HG02870 (cell line): ENCODE data around the gene PGAM5.
A peak's percentile ranks its signal among the peaks of the same experiment; 100 is the strongest.

Experiments
- ATAC-seq: cut with Tn5 transposase; IDR thresholded peaks from one replicate; pipeline ENCODE4 v1.9.1; 2021; ENCODE audit warnings: mild to moderate bottlenecking, moderate library complexity; ENCODE audit not compliant: unreplicated experiment

PGAM5 gene

DNA sequence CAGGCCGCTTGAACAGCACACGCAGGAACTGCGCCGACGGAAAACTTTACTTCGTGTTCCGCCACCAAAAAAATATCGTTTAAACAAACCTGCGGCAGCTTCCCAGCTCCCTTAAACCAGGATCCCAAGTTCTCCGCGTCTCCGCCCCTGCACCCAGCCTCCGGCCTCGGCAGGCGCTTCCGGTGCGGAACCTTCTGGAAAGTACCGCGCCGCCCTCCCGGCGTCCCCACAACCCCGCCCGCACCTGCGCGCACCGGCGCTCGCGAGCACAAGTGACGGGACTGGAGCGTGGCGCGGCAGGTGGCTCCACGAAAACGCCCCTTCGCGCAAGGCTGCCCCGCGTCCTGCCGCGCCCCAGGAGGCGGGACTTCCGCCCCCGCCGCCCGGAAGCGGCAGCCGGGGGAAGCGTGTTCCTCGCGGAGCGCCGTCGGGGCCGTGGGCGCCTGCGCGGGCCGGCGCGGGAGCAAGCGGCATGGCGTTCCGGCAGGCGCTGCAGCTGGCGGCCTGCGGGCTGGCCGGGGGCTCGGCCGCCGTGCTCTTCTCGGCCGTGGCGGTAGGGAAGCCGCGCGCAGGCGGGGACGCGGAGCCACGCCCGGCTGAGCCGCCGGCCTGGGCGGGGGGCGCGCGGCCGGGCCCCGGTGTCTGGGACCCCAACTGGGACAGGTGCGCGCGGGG is at the start of gene PGAM5:
Gene PGAM5, plus strand, starts transcription at position 438 of the 675 bp plus-strand sequence. Its CDS starts 35 bp downstream, at position 473.
- peak; percentile 79 for ATAC-seq

DNA sequence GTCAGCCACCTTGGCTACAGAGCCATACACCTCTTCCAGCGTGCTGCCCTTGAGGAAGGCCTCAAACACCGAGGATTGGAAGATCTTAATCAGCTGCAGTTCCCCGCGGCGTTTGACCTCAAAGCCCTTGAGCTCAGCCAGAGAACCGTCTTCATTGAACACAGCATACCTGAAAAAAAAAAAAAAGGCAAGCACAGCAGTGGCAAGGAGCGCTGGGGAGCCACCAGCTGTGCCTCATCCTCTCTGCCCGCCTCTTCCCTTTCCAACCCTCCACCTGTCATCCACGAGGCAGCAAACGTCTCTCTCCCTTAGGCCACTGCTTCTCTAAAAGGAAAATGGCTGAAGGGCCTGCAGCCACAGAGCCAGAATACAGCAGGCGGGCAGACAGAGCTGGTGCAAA is 49.6 kb upstream of the PGAM5 start:
- ATAC-seq = no peak

DNA sequence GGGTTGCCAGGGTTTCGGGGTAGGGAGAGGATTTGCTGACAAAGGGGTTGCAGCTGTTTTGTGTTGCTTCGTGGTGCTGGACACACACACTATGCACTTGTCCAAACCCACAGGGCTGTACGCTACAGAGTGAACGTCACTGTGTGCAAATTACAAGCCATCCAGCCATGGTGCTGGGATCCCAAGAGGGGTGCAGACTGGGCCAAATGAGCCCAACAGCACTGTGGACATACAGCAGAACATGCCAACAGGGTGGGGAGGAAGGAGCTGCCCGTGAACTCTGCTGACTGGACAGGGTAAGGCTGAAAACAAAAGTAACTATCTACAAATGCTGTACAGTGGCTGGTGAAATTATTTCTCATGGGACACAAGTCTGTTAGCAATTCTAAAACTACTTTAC is 48.7 kb upstream of the PGAM5 start:
- no peak for ATAC-seq

DNA sequence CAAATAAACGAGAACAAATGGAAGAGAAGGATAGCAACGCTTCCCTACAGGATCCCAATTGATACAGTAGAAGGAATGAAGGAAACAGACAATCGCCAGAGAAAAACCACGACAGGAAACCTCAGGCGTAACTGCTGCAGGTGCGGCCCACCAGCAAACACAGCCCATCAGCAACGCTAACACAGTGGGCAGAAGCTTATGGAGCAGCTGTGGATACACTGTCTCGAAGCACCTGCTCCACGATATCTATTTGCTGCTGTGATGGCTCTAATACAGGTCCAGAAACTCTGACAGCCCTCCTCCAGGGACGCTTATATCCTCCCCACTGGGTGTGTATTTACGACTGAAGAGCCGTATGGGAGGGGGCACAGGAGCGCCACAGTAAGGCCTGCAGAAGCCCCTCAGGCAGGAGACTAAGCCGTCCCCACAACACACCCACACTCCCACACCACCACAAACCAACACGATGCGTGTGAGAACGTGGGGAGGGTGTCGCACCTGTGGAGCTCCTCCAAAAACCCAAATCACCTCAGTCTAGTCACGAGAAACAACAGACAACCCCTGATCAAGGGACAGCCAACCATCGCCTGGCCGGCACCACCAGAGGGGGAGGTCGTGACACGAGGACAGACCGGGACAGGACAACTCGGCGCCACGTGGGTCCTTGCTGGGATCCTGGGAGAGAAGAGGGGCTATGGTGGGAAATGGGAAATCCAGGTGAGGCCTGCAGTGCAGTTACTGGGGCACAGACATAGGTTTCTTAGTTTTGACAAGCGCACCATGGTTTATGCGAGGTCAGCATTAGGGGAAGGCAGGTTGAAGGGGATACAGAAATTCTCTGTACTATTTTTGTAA is 47.5 kb upstream of the PGAM5 start:
- no peak for ATAC-seq

DNA sequence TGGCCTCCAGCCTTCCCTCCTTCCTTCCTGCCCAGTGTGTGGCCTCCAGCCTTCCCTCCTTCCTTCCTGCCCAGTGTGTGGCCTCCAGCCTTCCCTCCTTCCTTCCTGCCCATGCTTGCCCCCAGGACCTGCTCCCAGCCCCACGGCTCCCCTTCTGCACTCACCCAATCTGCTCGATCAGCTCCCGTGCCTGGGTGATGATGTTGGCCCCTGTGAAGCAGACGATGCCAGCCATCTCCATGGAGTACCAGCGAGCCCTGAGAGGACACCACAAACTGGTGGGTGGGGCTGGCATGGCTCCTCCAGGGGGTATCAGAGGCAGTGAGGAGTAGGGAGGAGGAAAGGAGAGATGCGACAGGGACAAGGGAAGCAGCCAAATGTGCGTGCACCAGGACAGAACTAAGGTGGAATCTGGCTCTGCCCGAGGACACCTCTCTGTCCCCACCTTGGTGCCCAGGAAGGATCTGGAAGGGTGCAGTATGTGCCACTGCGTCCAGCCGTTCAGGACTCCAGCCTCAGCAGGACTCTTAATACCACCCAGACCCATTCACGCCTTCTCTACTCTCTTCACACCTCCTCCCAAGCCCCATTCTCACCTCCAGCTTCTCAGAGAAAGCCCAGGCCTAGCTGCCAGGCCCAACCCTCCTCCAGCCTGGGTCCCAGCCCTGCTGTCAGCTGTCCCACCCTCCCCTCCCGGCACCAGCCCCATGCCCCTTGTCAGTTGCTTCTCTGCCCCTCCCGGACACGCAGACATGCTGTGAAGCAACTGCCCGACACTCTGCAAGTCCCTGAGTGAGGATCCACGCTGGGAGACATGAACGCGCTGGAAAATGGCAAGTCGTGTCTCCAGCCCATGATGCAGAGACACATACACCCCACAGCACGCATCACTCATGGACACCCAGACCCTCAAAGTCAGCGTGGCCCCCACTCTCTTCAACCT is 46.2 kb upstream of the PGAM5 start:
- ATAC-seq = no peak

DNA sequence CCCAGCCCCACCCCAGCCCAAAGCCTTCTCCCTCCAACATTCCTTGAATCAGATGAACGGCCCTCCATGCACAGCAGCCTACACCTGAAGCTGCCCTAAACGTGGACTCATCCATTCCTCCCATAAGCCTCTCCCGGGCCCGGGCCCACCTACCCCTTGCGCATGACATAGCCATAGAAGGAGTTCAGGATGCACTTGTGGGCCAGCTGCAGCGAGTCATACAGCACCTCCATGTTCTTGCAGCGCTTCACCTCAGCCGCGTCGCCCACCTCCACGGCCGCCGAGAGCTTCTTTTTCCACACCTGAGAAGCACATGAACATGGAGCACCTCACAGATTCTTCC is 45.5 kb upstream of the PGAM5 start:
- ATAC-seq = no peak

DNA sequence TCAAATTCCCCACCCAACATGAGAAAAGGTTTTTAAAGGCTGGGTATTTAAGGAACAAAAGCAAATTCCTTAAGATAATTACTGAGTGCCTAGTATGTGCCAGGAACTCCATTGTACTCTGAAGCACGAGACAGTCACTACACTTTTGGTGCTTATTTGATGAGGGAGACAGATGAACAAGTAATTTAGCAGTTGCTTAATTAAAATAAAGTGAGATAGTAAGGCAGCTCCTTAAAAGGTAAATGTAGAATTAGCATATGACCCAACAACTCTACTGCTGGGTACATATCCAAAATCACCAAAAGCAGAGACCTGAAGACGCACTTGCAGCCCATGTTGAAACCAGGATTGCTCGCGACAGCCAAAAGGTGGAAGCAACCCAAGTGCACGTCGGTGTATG is 44.8 kb upstream of the PGAM5 start:
- ATAC-seq = no peak

DNA sequence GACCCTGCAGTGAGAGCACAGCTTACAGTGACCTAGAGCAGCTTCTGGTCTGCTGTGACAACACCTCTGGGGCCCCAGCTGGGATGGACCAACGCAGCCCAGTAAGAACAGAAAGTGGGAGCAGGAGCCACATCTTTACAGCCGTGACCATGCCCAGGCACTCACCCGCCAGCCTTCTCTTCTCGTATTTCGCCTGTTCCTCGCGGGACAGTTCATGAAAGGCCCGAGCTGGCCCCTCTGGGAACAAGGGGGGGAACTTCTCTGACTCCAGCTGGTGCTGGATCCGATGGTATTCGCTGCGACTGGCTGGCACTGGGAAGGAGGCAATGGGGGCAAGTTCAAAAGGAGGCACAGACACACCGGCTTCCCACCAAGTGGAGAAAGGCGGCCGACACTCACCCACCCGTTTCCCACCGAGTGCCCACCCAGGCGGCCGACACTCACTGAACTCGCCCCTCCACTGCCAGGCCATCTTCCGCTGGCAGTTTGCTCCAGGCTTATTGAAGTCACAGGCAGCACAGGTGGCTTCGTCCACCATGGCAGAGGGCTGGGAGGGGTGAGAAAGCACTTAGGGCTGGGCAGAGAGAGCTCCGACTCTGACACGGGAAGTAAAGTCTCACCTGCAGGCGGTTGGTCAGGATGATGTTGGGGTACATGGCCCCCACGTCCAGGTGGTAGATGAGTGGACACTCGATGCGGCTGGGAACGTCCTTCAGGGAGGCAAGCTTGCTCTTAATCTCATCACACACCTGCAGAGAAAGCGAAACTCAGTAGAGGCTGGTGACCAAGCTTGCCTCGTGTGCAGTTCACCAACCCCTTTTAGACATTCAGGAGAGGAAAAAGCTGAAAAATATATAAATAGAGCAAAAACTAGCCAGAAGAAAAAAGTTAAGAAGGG is 42.2 kb upstream of the PGAM5 start:
- ATAC-seq = no peak

DNA sequence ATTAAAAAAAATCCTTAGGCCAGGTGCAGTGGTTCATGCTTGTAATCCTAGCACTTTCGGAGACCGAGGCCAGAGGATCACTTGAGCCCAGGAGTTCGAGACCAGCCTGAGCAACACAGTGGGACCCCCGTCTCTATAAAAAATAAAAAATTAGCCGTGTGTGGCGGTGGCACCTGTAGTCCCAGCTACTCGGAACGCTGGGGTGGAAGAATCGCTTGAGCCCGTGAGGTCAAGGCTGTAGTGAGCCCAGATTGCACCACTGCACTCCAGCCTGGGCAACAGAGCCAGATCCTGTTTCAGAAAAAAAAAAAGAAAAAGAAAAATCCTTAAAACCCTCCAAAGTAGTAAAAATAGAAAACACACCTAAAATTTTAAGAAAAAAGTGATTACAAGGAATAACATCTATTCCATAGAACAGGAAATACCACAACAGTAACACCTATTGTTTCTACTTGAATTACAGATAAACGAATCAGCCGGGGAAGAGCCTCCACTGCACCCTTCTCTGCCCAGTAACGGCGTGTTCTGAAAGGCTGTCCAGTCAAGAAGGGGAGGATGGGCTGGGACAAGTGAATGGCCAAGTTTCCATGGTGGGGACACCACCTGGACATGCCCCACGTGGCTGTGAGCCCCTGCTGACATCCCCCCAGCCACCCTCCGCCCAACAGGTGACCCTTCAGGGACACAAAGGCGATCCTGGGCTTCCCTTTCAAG is 41.3 kb upstream of the PGAM5 start:
- ATAC-seq = no peak

DNA sequence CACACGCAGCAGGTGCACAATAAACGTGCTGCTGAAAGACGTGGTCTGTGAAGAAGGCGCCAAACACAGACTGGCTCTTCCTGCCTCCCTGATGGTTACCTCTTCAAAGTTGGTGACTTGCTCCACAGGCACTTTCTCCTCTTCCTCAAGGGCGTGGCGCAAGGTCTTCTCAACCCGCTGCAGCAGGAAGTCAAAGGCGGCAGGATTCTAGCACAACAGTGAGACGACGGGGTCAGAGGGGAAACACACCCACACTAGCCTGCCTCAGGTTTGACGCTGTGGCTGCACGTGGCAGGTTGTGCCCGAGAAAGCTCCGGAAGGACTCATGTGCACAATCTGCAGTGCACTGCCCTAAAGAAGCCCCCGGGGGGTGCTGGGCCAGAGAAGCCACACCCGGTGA is 38.5 kb upstream of the PGAM5 start:
- no peak for ATAC-seq

DNA sequence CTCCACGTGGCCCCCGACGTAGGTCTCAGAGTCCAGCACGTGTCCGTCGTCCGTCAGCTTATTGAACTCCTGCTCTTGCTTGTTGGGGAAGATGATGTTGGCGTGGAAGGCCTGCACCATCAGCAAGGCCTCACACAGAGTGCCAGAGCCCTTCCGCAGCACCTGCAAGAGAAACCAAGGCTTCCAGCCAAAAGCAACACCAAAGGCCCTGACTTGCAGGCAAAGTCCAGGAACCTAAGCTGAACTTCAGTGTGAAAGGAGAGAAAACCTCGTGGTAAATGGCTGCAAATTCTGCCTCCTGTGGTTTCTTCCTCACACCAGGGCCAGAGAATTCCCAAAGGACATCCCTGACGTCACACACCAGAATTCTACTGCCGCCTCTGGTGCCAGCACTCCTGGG is 38.0 kb upstream of the PGAM5 start:
- ATAC-seq = no peak

DNA sequence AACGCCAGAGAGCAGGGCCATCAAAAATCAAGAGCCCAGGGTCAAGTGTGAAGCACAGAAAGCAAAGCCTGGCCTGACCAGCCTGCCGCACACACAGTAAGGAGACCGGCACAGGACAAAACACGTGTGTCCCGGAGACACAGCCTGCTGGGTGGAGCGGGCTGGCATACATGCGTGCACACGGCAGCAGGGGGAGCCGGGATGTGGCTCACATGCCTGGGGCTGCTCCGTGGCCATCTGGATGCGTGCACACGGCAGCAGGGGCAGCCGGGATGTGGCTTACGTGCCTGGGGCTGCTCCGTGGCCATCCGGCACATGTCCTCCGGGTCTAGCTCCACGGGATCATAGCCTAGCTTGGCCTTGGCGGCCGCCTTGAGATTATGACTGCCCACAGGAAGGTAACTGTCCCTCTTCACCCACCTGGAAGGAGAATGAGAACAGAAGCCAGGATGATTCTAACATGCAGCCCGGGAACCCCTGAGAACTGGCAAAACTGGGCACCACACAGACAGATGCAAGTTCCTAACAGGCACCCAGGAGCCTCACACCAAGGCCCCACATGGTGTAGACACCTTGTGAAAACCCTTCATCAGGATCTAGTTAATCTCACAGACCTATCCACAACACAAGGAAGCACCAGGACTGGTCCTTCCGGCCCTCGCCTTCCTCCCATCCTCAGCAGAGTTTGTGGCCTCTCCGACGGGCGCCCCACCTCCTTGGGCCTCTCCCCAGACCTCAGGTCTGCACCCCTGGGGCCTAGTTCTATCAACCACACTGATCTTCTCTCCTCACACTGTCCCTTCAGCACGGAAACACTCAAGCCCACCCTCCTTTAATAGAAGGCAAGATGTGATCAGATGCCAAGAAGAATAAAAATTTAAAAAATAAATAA is 37.1 kb upstream of the PGAM5 start:
- no peak for ATAC-seq

DNA sequence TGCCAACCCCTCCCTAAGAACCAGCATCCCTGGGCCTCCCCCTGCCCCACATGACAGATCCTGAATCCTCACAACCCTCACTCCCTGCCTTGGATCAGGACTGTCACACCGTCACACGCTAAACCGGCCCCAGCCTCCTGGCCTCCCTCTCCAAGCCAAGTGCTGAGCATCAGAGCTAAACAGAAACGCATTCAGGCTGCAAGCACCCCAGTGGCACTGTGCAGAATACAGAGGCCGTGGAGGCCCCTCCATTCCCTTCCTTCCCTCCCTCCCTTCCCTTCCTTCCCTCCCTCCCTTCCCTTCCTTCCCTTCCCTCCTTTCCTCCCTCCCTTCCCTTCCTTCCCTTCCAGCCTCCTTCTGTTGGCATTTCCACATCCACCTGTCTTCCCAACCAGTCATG is 36.1 kb upstream of the PGAM5 start:
- no peak for ATAC-seq

DNA sequence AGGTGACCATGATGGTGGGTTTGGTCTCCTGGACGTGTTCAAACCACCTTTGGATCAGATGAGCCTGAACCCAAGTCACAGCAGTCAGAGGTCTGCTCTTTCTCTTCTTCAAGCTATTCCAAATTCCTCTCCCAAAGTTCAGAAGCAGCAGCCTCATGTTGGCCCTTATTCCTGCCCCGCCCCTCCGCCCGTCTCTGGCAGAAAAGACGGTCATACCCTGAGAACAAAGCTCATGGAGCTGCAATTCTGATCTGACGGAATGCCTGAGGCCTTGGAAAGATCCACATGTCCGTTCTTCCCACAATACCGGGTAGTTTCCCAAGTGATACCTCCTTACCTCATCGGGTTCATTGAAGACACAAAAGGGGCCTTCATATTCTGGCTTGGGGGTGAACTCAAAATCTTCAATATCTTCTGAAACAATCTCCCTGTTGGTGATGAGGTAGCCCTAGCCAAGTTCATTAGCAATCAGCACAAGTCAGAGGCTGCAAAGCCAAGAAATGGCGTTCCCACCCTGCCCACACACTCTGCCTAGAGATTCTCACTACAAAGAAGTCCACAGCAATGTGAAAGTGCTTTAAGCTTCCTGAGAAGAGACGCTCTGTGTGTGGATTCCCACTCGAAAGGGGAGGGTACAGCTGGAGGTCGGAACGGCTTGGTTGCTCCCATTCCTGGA is 34.7 kb upstream of the PGAM5 start:
- no peak for ATAC-seq

DNA sequence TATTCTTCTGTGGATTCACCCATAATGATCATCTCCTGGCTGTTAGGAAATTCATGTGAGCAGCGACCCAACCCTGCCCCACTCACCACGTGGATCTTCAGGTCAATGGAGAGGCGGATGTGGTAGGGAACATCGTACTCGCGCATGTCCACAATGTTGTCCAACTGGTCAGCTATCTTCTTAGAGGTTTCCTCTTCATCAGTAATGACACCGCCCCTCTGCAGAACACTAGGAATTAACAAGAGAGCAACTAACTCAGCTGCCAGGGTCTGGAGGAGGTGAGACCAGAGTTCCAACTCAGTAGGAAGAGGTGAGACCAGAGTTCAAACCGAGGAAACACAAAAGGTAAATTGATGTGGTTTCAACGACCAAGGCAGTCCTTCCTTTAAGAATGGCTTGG is 33.1 kb upstream of the PGAM5 start:
- no peak for ATAC-seq

DNA sequence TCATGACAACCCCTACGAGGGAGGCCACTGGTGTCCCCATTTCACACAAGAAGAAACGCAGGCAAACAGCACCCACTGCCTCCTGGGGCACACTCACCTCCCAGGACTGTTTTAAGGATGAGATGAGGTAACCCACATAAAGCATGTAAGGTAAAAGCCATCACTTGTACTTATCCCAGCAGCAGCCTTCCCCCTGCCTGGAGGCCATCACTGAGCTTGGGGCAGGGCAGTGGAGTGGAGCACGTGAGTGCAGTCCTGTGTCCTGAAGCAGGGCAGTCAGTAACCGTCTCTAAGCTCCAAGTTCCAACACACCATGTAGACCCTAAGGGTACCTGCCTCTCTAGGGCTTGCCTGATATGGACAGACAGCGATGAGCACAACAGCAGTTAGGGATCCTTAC is 25.2 kb upstream of the PGAM5 start:
- no peak for ATAC-seq

DNA sequence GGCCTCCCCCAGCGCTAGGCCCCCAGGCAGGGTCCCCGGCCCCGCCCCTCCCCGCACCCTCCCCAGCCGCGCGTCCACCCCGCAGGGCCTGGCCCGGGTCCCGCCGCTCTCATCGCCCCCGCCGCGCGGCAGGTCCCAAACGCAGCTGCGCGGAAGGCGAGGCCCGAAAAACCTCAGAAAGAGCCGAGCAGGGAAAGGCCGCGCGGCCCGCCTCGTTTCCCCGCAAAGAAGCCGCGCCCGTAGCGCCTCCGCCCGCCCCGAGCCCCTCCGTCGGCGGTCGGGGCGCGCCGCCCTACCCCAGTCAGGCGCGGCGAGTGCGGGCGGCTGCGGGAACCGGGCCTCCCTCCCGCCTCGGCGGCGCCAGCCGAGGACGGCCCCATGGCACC is 23.8 kb upstream of the PGAM5 start:
- ATAC-seq = peak; percentile 17
